Ovary (tissue), 9 donors: Measurements from ENCODE around the gene ABRAXAS1. TPM values are rescaled to one million over a fixed set of nuclear protein-coding genes. Genes with fewer than 3 reads are reported as not detected.

Experiments
- DNase-seq, 5 donors: peaks; one replicate each; pipeline ENCODE4 v3.0.0-alpha.2; 2019 to 2020
- H3K27ac ChIP-seq, 2 donors: fragments of 200-600 bp; one replicate each; pipeline versions ENCODE4 v1.5.1 to v1.8.0; 2019 to 2022
- H3K27me3 ChIP-seq: fragments of 200-600 bp; one replicate; pipeline ENCODE4 v1.8.0; 2022
- H3K36me3 ChIP-seq: fragments of 200-600 bp; sonication (generic); one replicate; pipeline ENCODE4 v1.5.1; 2019
- H3K4me1 ChIP-seq: one replicate; pipeline ENCODE4 v1.8.1; 2013; ENCODE audit warnings: mild to moderate bottlenecking, moderate library complexity; ENCODE audit not compliant: insufficient read depth
- H3K4me3 ChIP-seq: fragments of 200-600 bp; sonication (generic); one replicate; pipeline ENCODE4 v1.5.1; 2017
- H3K9me3 ChIP-seq, 2 donors: fragments of 200-600 bp in 1 of 2; sonication (generic) in 1 of 2; one replicate each; pipeline versions ENCODE4 v1.5.1 to v1.8.1; 2013 to 2019; ENCODE audit warnings: mild to moderate bottlenecking in 1 of 2, moderate library complexity in 1 of 2
- CTCF ChIP-seq, 3 donors: fragments of 450-650 bp in 2 of 3; fragments of 200-600 bp in 1 of 3; IDR thresholded peaks; one replicate each; pipeline versions ENCODE4 v1.5.1 to v1.8.0; 2016 to 2022; ENCODE audit warnings: antibody characterized with exemption in 3 of 3, mild to moderate bottlenecking in 1 of 3
- EP300 ChIP-seq: sonication (generic); formaldehyde crosslinking; IDR thresholded peaks from one replicate; pipeline ENCODE4 v1.6.1; 2017; ENCODE audit warnings: antibody characterized with exemption
- POLR2A ChIP-seq: fragments of 450-650 bp; IDR thresholded peaks from one replicate; pipeline ENCODE4 v1.6.1; 2017; ENCODE audit warnings: antibody characterized with exemption, mild to moderate bottlenecking, moderate library complexity
- WGBS, 3 donors: extraction: QIAGEN DNeasy Blood & Tissue Kit in 1 of 3; methylation state at CpG; one replicate each; pipeline versions ENCODE4 v1.1.5 to v1.1.7; 2013 to 2017; 5-methylcytosine and 5-hydroxymethylcytosine counted together
- intact Hi-C, 4 donors: fragments of 100-400 bp; cut with DNase I; formaldehyde crosslinking; loops; one replicate each; pipeline versions ENCODE4 v1.11.0 to v1.15.1; 2022 to 2023
- polyA plus RNA-seq, 2 donors: library from polyadenylated mRNA; stranded (reverse); fragments of 200-250 nt in 1 of 2; fragments of 350-450 nt in 1 of 2; fragmentation: Illumina TruSeq in 1 of 2; extraction: RNeasy Lipid Tissue Mini Kit (QIAGEN cat#74804) in 1 of 2; gene quantifications; one replicate each; pipeline ENCODE4 v1.2.3, GENCODE V29; 2013 to 2014
- total RNA-seq, 7 donors: library from RNA; depleted of rRNA in 2 of 7; stranded (reverse); fragments of >200 nt in 2 of 7; fragmentation: NEBNext Ultra II Directional in 3 of 7; extraction: Animal tissue kit (Norgen Biotek cat#: 25700) in 3 of 7; gene quantifications; one replicate each; pipeline versions ENCODE4 v1.1.0 to v1.2.4, GENCODE V29; 2016 to 2023
- donor health status: DM: no; HTN: no; CAD: no; lungs with moderate emphysema.
- donor health status: DM: no; HTN: no; CAD: no.
- donor health status: Bipolar disorder and iron deficiency.
- donor health status: DM: yes; HTN: yes; CAD: no.
- donor health status: DM: no; HTN: no; CAD: no.
- donor health status: DM: yes; HTN: yes; CAD: no.

The ABRAXAS1 gene
- total and polyA plus RNA-seq, 9 donors, result 14.5 to 43.1 (median 31.5) TPM

- WGBS, 3 donors, result 26 to 27% (median 27%) methylated on average over 1 of the region's 1 CpG
- Histone ChIP-seq H3K27ac (no peak overlapping the region), H3K9me3 (no peaks in the 10 kb centered on the region), H3K4me3 (no peak overlapping the region), H3K36me3 (no peaks in the 10 kb centered on the region), H3K4me1 (no peaks in the 10 kb centered on the region), H3K27me3 (no peaks in the 10 kb centered on the region)
- intact Hi-C loops, result loop anchor here in 1 of 4 donors (10.0 kb wide), 1 partner anchor 45 kb away; the partner anchor contains the start of gene GPAT3
- TF ChIP-seq POLR2A, result no peak
- no peak for DNase-seq
Observed at GRCh38 chr4:83489711-83490326, 4.9 kb upstream of the ABRAXAS1 start.

GRCh38 chr4:83486457-83487129, 1.7 kb upstream of the ABRAXAS1 start:
- Histone ChIP-seq H3K27me3 (no peaks in the 10 kb centered on the region), H3K4me1 (peaks cover 2% of the 10 kb centered on the region), H3K27ac (no peak overlapping the region), H3K36me3 (no peaks in the 10 kb centered on the region), H3K4me3 (no peak overlapping the region), H3K9me3 (no peaks in the 10 kb centered on the region)
- intact Hi-C loops, result loop anchor here in 1 of 4 donors (10.0 kb wide), 1 partner anchor 48 kb away; the partner anchor contains the start of gene GPAT3
- TF ChIP-seq EP300 (no peak), CTCF (IDR thresholded peaks at IDR 0.05) (no peak), POLR2A (no peak)
- 82 to 86% (median 83%) methylated on average over 3 of the region's 3 CpGs for WGBS, 3 donors
- no peak for DNase-seq

GRCh38 chr4:83473966-83474365, 10.9 kb downstream of the ABRAXAS1 start:
- Histone ChIP-seq H3K4me1 (no peaks in the 10 kb centered on the region), H3K9me3 (no peaks in the 10 kb centered on the region), H3K36me3 (no peaks in the 10 kb centered on the region), H3K27me3 (no peaks in the 10 kb centered on the region), H3K4me3 (no peak overlapping the region), H3K27ac (no peak overlapping the region)
- no peak for TF ChIP-seq CTCF (IDR thresholded peaks at IDR 0.05)
- no peak for TF ChIP-seq POLR2A
- intact Hi-C loops, result no loop called here
- DNase-seq, result no peak
- 95 to 100% (median 99%) methylated on average over 2 of the region's 2 CpGs for WGBS, 3 donors

GRCh38 chr4:83473423-83473822, 11.5 kb downstream of the ABRAXAS1 start:
- Histone ChIP-seq H3K4me1 (no peaks in the 10 kb centered on the region), H3K27ac (no peak overlapping the region), H3K9me3 (no peaks in the 10 kb centered on the region), H3K36me3 (no peaks in the 10 kb centered on the region), H3K4me3 (no peak overlapping the region), H3K27me3 (no peaks in the 10 kb centered on the region)
- intact Hi-C loops, result no loop called here
- 46 to 63% (median 57%) methylated on average over 4 of the region's 4 CpGs for WGBS, 3 donors
- DNase-seq, result no peak
- TF ChIP-seq POLR2A (no peak), CTCF (IDR thresholded peaks at IDR 0.05) (no peak), EP300 (no peak)

GRCh38 chr4:83456184-83456501, 28.8 kb downstream of the ABRAXAS1 start:
- Histone ChIP-seq H3K4me1 (peaks cover 7% of the 10 kb centered on the region), H3K27me3 (no peaks in the 10 kb centered on the region), H3K36me3 (no peaks in the 10 kb centered on the region), H3K4me3 (peak overlapping the region; percentile 84), H3K27ac (peak overlapping the region in 1 of 2 donors; percentile 97), H3K9me3 (no peaks in the 10 kb centered on the region)
- TF ChIP-seq POLR2A, result no peak
- no peak for TF ChIP-seq EP300
- intact Hi-C loops, result loop anchor here in 2 of 4 donors (10.0 kb wide), 3 partner anchors 121 to 421 kb away; partner anchors contain the start of genes COPS4 (in 1 of the 2), COQ2 (in 1 of the 2) and HPSE (in 1 of the 2)
- no peak for DNase-seq
- WGBS, 3 donors, result 0 to 2% (median 0%) methylated on average over 7 of the region's 7 CpGs
